HG03025 (cell line): Measurements from ENCODE around the gene LDLRAD4.

Experiments used
- ATAC-seq: cut with Tn5 transposase; IDR thresholded peaks from one replicate; pipeline ENCODE4 v1.9.1; 2021; ENCODE audit warnings: mild to moderate bottlenecking, moderate library complexity; ENCODE audit not compliant: unreplicated experiment, low FRiP score

Gene LDLRAD4

GRCh38 chr18:13300029-13300428 is 81.5 kb downstream of the LDLRAD4 start:
- ATAC-seq, result no peak

GRCh38 chr18:13300796-13301195 is 82.2 kb downstream of the LDLRAD4 start:
- ATAC-seq, result no peak

GRCh38 chr18:13302040-13302439 is 83.5 kb downstream of the LDLRAD4 start:
- ATAC-seq, result no peak

- ATAC-seq, result no peak
These were observed 84.1 kb downstream of the LDLRAD4 start for GRCh38 chr18:13302457-13303225.

GRCh38 chr18:13303756-13304364 is 85.3 kb downstream of the LDLRAD4 start:
- ATAC-seq, result no peak

GRCh38 chr18:13305301-13305700 is 86.7 kb downstream of the LDLRAD4 start:
- ATAC-seq, result no peak

- no peak for ATAC-seq
These were observed 88.0 kb downstream of the LDLRAD4 start for GRCh38 chr18:13306583-13306982.

GRCh38 chr18:13308369-13308768 is 89.8 kb downstream of the LDLRAD4 start:
- no peak for ATAC-seq

GRCh38 chr18:13309031-13309747 is 90.6 kb downstream of the LDLRAD4 start:
- ATAC-seq, result no peak

- ATAC-seq, result no peak
These were observed 91.4 kb downstream of the LDLRAD4 start for GRCh38 chr18:13309748-13310670.

GRCh38 chr18:13311193-13311592 is 92.6 kb downstream of the LDLRAD4 start:
- no peak for ATAC-seq

GRCh38 chr18:13312515-13312914 is 94.0 kb downstream of the LDLRAD4 start:
- ATAC-seq, result no peak

GRCh38 chr18:13313006-13313686 is 94.6 kb downstream of the LDLRAD4 start:
- ATAC-seq, result no peak

GRCh38 chr18:13315000-13315399 is 96.4 kb downstream of the LDLRAD4 start:
- no peak for ATAC-seq

GRCh38 chr18:13316063-13316462 is 97.5 kb downstream of the LDLRAD4 start:
- no peak for ATAC-seq

- no peak for ATAC-seq
These were observed 99.2 kb downstream of the LDLRAD4 start for GRCh38 chr18:13317801-13318200.

GRCh38 chr18:13318731-13319501 is 100.4 kb downstream of the LDLRAD4 start:
- ATAC-seq, result no peak

- ATAC-seq, result no peak
These were observed 101.1 kb downstream of the LDLRAD4 start for GRCh38 chr18:13319629-13320028.

GRCh38 chr18:13320096-13320495 is 101.5 kb downstream of the LDLRAD4 start:
- ATAC-seq, result no peak
